ENCODE data around the gene IL17RA. TPM values are rescaled to one million over a fixed set of nuclear protein-coding genes. Genes with fewer than 3 reads are reported as not detected.
A peak's percentile ranks its signal among the peaks of the same experiment; 100 is the strongest.

The IL17RA gene
- total and polyA plus RNA-seq, 8 donors: 3.2 to 19.1 (median 8.7) TPM

GRCh38 chr22:17106161-17106784 lies 21.5 kb downstream of the IL17RA start:
- Histone ChIP-seq H3K9me3 (no peaks in the 10 kb centered on the region), H3K4me3 (no peak overlapping the region), H3K27ac (peak overlapping the region in 2 of 5 donors; percentile 53 to 64), H3K36me3 (peaks cover 68 to 96% (median 94%) of the 10 kb centered on the region in 4 donors), H3K27me3 (no peaks in the 10 kb centered on the region), H3K4me1 (peaks cover 0 to 18% (median 0%) of the 10 kb centered on the region in 4 donors)
- 76 to 81% (median 81%) methylated on average over 12 of the region's 12 CpGs for WGBS, 5 donors
- no peak for DNase-seq
- intact Hi-C loops (cut with DNase I; ENCODE audit: low total_unique reads): no loop called here
- TF ChIP-seq POLR2AphosphoS5 (IDR thresholded peaks at IDR 0.05): no peak
- TF ChIP-seq POLR2A (IDR thresholded peaks at IDR 0.05): no peak
- TF ChIP-seq, protein P1, sequence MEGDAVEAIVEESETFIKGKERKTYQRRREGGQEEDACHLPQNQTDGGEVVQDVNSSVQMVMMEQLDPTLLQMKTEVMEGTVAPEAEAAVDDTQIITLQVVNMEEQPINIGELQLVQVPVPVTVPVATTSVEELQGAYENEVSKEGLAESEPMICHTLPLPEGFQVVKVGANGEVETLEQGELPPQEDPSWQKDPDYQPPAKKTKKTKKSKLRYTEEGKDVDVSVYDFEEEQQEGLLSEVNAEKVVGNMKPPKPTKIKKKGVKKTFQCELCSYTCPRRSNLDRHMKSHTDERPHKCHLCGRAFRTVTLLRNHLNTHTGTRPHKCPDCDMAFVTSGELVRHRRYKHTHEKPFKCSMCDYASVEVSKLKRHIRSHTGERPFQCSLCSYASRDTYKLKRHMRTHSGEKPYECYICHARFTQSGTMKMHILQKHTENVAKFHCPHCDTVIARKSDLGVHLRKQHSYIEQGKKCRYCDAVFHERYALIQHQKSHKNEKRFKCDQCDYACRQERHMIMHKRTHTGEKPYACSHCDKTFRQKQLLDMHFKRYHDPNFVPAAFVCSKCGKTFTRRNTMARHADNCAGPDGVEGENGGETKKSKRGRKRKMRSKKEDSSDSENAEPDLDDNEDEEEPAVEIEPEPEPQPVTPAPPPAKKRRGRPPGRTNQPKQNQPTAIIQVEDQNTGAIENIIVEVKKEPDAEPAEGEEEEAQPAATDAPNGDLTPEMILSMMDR (IDR thresholded peaks at IDR 0.05): no peak
- no peak for TF ChIP-seq EP300 (IDR thresholded peaks at IDR 0.05)

DNA sequence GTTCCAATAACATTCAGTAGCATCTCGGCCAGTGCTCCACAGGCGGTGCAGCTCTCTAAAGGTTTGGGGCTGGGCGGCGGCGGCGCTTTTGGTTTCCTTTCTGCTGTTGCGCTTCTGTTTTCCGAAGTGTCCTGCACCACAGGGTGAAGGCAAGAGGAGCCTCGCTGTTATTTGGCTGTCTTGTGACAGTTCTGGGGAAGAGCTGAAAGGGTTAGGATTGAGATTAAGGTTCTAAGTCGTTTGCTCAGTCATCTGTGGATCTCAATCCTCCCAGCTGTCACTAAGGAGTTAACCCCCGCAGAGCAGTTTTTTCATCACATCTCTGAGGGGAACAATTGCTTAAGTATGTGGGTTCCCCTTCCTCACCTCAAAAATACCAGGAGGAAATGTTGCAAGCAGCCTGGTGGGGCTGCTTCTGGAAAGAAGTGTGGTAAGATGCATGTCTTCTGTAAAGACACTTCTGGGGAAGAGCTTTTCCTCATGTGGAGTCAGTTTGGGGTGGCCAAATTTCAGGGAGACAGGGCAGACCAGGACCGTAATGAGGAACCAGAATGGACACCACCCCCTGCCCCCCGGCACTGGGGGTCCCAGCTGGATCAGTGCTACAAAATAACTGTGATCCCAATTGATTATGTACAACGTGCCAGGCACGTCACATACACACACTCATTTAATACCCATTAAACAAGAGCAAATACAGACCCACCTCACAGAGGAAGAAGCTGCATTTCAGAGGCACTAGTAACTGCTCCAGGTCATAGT lies 22.2 kb downstream of the IL17RA start:
- H3K36me3 ChIP-seq: peaks cover 61 to 89% (median 87%) of the 10 kb centered on the region in 4 donors
- no peak overlapping the region for H3K4me3 ChIP-seq
- WGBS, 5 donors: 72 to 86% (median 78%) methylated on average over 15 of the region's 15 CpGs
- peaks cover 0 to 20% (median 0%) of the 10 kb centered on the region in 4 donors for H3K4me1 ChIP-seq
- peak in 1 of 3 donors; percentile 15 for TF ChIP-seq POLR2AphosphoS5 (IDR thresholded peaks at IDR 0.05)
- TF ChIP-seq EP300 (IDR thresholded peaks at IDR 0.05): no peak
- TF ChIP-seq, protein P1 (IDR thresholded peaks at IDR 0.05): no peak
- no peak for TF ChIP-seq POLR2A (IDR thresholded peaks at IDR 0.05)
- H3K9me3 ChIP-seq: no peaks in the 10 kb centered on the region
- H3K27me3 ChIP-seq: no peaks in the 10 kb centered on the region
- H3K27ac ChIP-seq: peak overlapping the region in 2 of 5 donors; percentile 53 to 64
- DNase-seq: no peak
- intact Hi-C loops (cut with DNase I; ENCODE audit: low total_unique reads): no loop called here

GRCh38 chr22:17107547-17107810 lies 22.7 kb downstream of the IL17RA start:
- Histone ChIP-seq H3K9me3 (no peaks in the 10 kb centered on the region), H3K27ac (peak overlapping the region in 2 of 5 donors; percentile 53 to 64), H3K4me1 (peaks cover 0 to 22% (median 0%) of the 10 kb centered on the region in 4 donors), H3K36me3 (peaks cover 55 to 83% (median 82%) of the 10 kb centered on the region in 4 donors), H3K27me3 (no peaks in the 10 kb centered on the region), H3K4me3 (no peak overlapping the region)
- DNase-seq: no peak
- intact Hi-C loops (cut with DNase I; ENCODE audit: low total_unique reads): no loop called here
- WGBS, 5 donors: 86 to 97% (median 90%) methylated on average over 6 of the region's 6 CpGs
- TF ChIP-seq POLR2AphosphoS5 (IDR thresholded peaks at IDR 0.05): no peak
- no peak for TF ChIP-seq POLR2A (IDR thresholded peaks at IDR 0.05)
- no peak for TF ChIP-seq EP300 (IDR thresholded peaks at IDR 0.05)
- TF ChIP-seq, protein P1 (IDR thresholded peaks at IDR 0.05): no peak

GRCh38 chr22:17108256-17109112 lies 23.7 kb downstream of the IL17RA start:
- Histone ChIP-seq H3K9me3 (no peaks in the 10 kb centered on the region), H3K4me3 (no peak overlapping the region), H3K36me3 (peaks cover 48 to 73% (median 72%) of the 10 kb centered on the region in 4 donors), H3K27me3 (no peaks in the 10 kb centered on the region), H3K4me1 (peaks cover 0 to 17% (median 0%) of the 10 kb centered on the region in 4 donors), H3K27ac (peak overlapping the region in 2 of 5 donors; percentile 53 to 64)
- intact Hi-C loops (cut with DNase I; ENCODE audit: low total_unique reads): no loop called here
- no peak for DNase-seq
- WGBS, 5 donors: 96 to 98% (median 97%) methylated on average over 47 to 66 of the region's 66 CpGs
- no peak for TF ChIP-seq EP300 (IDR thresholded peaks at IDR 0.05)
- TF ChIP-seq, protein P1 (IDR thresholded peaks at IDR 0.05): no peak
- no peak for TF ChIP-seq POLR2AphosphoS5 (IDR thresholded peaks at IDR 0.05)
- TF ChIP-seq POLR2A (IDR thresholded peaks at IDR 0.05): no peak
